GM12878 (cell line): Measurements from ENCODE around the gene WDR72. TPM values are rescaled to one million over a fixed set of nuclear protein-coding genes. Genes with fewer than 3 reads are reported as not detected.

ENCODE experiments used
- ATAC-seq: fragments of 200-7000 bp; cut with Tn5 transposase; 3 replicates; pipeline ENCODE4 v1.9.1; 2020; ENCODE audit warnings: mild to moderate bottlenecking, moderate library complexity
- BruUV-seq: library from RNA; stranded (reverse); fragments of 400-500 nt; replicated peaks from 2 replicates; lab custom pipeline; 2021; lab: Mats Ljungman, UMichigan
- CTCF ChIA-PET: fragments of 300-600 bp; sonication (Branson Sonifier 250); formaldehyde crosslinking; extraction: SDS; loops from one replicate; lab custom pipeline; 2021; ENCODE audit warnings: inconsistent platforms; lab: Yijun Ruan, JAX
- POLR2A ChIA-PET: fragments of 350-600 bp; formaldehyde crosslinking; extraction: SDS; loops from one replicate; lab custom pipeline; 2021; ENCODE audit warnings: inconsistent platforms; lab: Charles Lee
- RAD21 ChIA-PET: fragments of 300-600 bp; sonication (Branson Sonifier 250); formaldehyde crosslinking; loops from one replicate; lab custom pipeline; 2023; ENCODE audit warnings: antibody characterized with exemption; ENCODE audit not compliant: unreplicated experiment; lab: Charles Lee
- SMC1A ChIA-PET: fragments of 300-600 bp; sonication (Branson Sonifier 250); formaldehyde crosslinking; loops from one replicate; lab custom pipeline; 2023; ENCODE audit not compliant: unreplicated experiment, uncharacterized antibody; lab: Charles Lee
- DNase-seq: peaks from one replicate; pipeline ENCODE4 v3.0.0-alpha.2; 2011; ENCODE audit warnings: low read depth, low spot score
- FAIRE-seq: peaks from 3 replicates; lab custom pipeline; 2011; peaks lifted over from hg19 to GRCh38; lab: Jason Lieb, UNC
- H2AFZ ChIP-seq: 2 replicates; pipeline ENCODE4 v1.6.0; 2011; ENCODE audit warnings: low read depth, low read length, control low read depth; ENCODE audit not compliant: control insufficient read depth
- H3K27ac ChIP-seq: 2 replicates; pipeline ENCODE4 v1.5.1; 2011; ENCODE audit warnings: control low read depth; ENCODE audit not compliant: control insufficient read depth, insufficient read depth
- H3K27me3 ChIP-seq, 2 experiments: replicated peaks in 1 of 2; 2 replicates each; pipeline versions ENCODE4 v1.6.0 to v1.6.1; 2011; ENCODE audit warnings: low read length in 1 of 2; ENCODE audit not compliant: control insufficient read depth in 2 of 2, insufficient read depth in 2 of 2
- H3K36me3 ChIP-seq, 2 experiments: 2 replicates each; pipeline ENCODE4 v1.5.1; 2011; ENCODE audit warnings: low read length in 1 of 2; ENCODE audit not compliant: control insufficient read depth in 2 of 2, insufficient read depth in 2 of 2
- H3K4me1 ChIP-seq: 2 replicates; pipeline ENCODE4 v1.6.1; 2011; ENCODE audit warnings: mild to moderate bottlenecking, low read length, moderate library complexity, mixed read lengths; ENCODE audit not compliant: control insufficient read depth, insufficient read depth
- H3K4me2 ChIP-seq: 2 replicates; pipeline ENCODE4 v1.6.0; 2011; ENCODE audit warnings: control low read depth; ENCODE audit not compliant: control insufficient read depth, insufficient read depth
- H3K4me3 ChIP-seq: fragments of 200-600 bp; sonication (generic); 2 replicates; pipeline ENCODE4 v1.5.1; 2016
- H3K79me2 ChIP-seq: 2 replicates; pipeline ENCODE4 v1.6.0; 2011; ENCODE audit warnings: low read length; ENCODE audit not compliant: control insufficient read depth, insufficient read depth
- H3K9ac ChIP-seq: 2 replicates; pipeline ENCODE4 v1.8.0; 2011; ENCODE audit warnings: low read length, control low read depth, mixed read lengths; ENCODE audit not compliant: control insufficient read depth, insufficient read depth
- H3K9me3 ChIP-seq: replicated peaks from 3 replicates; pipeline ENCODE4 v1.5.1; 2011; ENCODE audit warnings: mild to moderate bottlenecking, low read length; ENCODE audit not compliant: control insufficient read depth, insufficient read depth
- H4K20me1 ChIP-seq: 2 replicates; pipeline ENCODE4 v1.6.0; 2011; ENCODE audit not compliant: control insufficient read depth, insufficient read depth
- CREM ChIP-seq: IDR thresholded peaks from 2 replicates; pipeline ENCODE4 v1.6.1; 2014; ENCODE audit warnings: antibody characterized with exemption, low read depth
- ELK1 ChIP-seq: IDR thresholded peaks from 2 replicates; pipeline ENCODE4 v1.6.1; 2012; ENCODE audit warnings: low read depth, low read length, improper control_type of control experiment
- MXI1 ChIP-seq: fragments of 150-350 bp; IDR thresholded peaks from 2 replicates; pipeline ENCODE4 v1.6.1; 2011; ENCODE audit warnings: low read depth, mild to moderate bottlenecking, inconsistent platforms, low read length, improper control_type of control experiment
- TARDBP ChIP-seq: IDR thresholded peaks from 2 replicates; pipeline ENCODE4 v1.6.1; 2016; ENCODE audit warnings: borderline replicate concordance
- ZBED1 ChIP-seq: IDR thresholded peaks from 2 replicates; pipeline ENCODE4 v1.6.1; 2016; ENCODE audit warnings: borderline replicate concordance
- WGBS: methylation state at CpG from one replicate; pipeline ENCODE4 v1.1.6; 2016; ENCODE audit warnings: low lambda C conversion rate; ENCODE audit not compliant: insufficient replicate concordance, insufficient coverage; ENCODE audit errors: missing lambda C conversion rate; 5-methylcytosine and 5-hydroxymethylcytosine counted together
- in situ Hi-C: fragments of 300-500 bp; cut with MboI; formaldehyde crosslinking; loops from 9 replicates; pipeline ENCODE4 v1.14.3; 2018; ENCODE audit warnings: mixed read lengths
- intact Hi-C: fragments of 100-400 bp; cut with micrococcal nuclease; formaldehyde crosslinking; loops from one replicate; pipeline ENCODE4 v1.14.2; 2022; ENCODE audit not compliant: unreplicated experiment
- polyA plus RNA-seq, 11 experiments: library from polyadenylated mRNA; depleted of rRNA in 4 of 11; unstranded in 6 of 11; stranded (reverse) in 5 of 11; fragments of >200 nt; fragmentation: Nextera tagmentation in 4 of 11; fragmentation: Illumina TruSeq in 1 of 11; extraction: Ambion mirVana in 4 of 11; extraction: Trizol in 1 of 11; gene quantifications; 1 replicate in 1 of 11; 2 replicates in 10 of 11; pipeline versions ENCODE4 v1.2.1 to v1.2.3, GENCODE V29; 2011 to 2016; ENCODE audit warnings: inconsistent platforms in 2 of 11, missing spikeins in 2 of 11, low read depth in 1 of 11
- total RNA-seq, 4 experiments: library from RNA; depleted of rRNA in 3 of 4; stranded (reverse); fragments of >200 nt in 3 of 4; fragmentation: Illumina TruSeq in 1 of 4; extraction: Trizol in 1 of 4; gene quantifications; 2 replicates each; pipeline versions ENCODE4 v1.2.1 to v1.2.3, GENCODE V29; 2013 to 2021
- TF ChIP-seq, protein P1 (sequence below): fragments of 450-650 bp; formaldehyde crosslinking; IDR thresholded peaks from 2 replicates; pipeline ENCODE4 v1.4.0; 2020; ENCODE audit warnings: mild to moderate bottlenecking, moderate library complexity

Gene WDR72
- total and polyA plus RNA-seq, 10 of the 15 experiments (the other 5 are each of a cell fraction or from before 2014, with no cell fraction given): 0.03 TPM; not detected in 9

- ChIA-PET SMC1A (no interaction called here), CTCF (interaction anchor here (0.7 to 0.9 kb wide), 2 partner anchors 13 to 715 kb away, joined by 3 read pairs; no protein-coding TSS in a partner anchor), RAD21 (no interaction called here), POLR2A (no interaction called here)
- DNase-seq: no peak
- Histone ChIP-seq H2AFZ (no peak overlapping the region), H3K9me3 (no peaks in the 10 kb centered on the region), H3K4me2 (no peak overlapping the region), H3K27ac (no peak overlapping the region), H3K4me3 (no peak overlapping the region), H3K4me1 (no peaks in the 10 kb centered on the region), H4K20me1 (no peaks in the 10 kb centered on the region), H3K9ac (no peak overlapping the region), H3K79me2 (no peaks in the 10 kb centered on the region), H3K27me3 (no peaks in the 10 kb centered on the region), H3K36me3 (no peaks in the 10 kb centered on the region)
- in situ Hi-C loops: loop anchor here (10.0 kb wide), 1 partner anchor 928 kb away; no protein-coding TSS in a partner anchor
- 12% methylated on average over 6 of the region's 6 CpGs for WGBS
- ATAC-seq: no peak
- TF ChIP-seq ELK1 (no peak), ZBED1 (no peak), CREM (no peak), MXI1 (no peak), TARDBP (no peak)
- TF ChIP-seq, protein P1, sequence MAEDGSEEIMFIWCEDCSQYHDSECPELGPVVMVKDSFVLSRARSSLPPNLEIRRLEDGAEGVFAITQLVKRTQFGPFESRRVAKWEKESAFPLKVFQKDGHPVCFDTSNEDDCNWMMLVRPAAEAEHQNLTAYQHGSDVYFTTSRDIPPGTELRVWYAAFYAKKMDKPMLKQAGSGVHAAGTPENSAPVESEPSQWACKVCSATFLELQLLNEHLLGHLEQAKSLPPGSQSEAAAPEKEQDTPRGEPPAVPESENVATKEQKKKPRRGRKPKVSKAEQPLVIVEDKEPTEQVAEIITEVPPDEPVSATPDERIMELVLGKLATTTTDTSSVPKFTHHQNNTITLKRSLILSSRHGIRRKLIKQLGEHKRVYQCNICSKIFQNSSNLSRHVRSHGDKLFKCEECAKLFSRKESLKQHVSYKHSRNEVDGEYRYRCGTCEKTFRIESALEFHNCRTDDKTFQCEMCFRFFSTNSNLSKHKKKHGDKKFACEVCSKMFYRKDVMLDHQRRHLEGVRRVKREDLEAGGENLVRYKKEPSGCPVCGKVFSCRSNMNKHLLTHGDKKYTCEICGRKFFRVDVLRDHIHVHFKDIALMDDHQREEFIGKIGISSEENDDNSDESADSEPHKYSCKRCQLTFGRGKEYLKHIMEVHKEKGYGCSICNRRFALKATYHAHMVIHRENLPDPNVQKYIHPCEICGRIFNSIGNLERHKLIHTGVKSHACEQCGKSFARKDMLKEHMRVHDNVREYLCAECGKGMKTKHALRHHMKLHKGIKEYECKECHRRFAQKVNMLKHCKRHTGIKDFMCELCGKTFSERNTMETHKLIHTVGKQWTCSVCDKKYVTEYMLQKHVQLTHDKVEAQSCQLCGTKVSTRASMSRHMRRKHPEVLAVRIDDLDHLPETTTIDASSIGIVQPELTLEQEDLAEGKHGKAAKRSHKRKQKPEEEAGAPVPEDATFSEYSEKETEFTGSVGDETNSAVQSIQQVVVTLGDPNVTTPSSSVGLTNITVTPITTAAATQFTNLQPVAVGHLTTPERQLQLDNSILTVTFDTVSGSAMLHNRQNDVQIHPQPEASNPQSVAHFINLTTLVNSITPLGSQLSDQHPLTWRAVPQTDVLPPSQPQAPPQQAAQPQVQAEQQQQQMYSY (CRISPR knock-in tag): no peak
- intact Hi-C loops: loop anchor here (10.0 kb wide), 1 partner anchor 328 kb away; no protein-coding TSS in a partner anchor
- no peak for FAIRE-seq
- BruUV-seq: no TSS peak
These were observed 46.2 kb downstream of the WDR72 start for GRCh38 chr15:53713218-53713617.
